Measurements from ENCODE around the gene LGALSL. TPM values are rescaled to one million over a fixed set of nuclear protein-coding genes. Genes with fewer than 3 reads are reported as not detected.

Gene LGALSL
- total RNA-seq, 1 experiment from 2014 or later: 13.0 TPM

DNA sequence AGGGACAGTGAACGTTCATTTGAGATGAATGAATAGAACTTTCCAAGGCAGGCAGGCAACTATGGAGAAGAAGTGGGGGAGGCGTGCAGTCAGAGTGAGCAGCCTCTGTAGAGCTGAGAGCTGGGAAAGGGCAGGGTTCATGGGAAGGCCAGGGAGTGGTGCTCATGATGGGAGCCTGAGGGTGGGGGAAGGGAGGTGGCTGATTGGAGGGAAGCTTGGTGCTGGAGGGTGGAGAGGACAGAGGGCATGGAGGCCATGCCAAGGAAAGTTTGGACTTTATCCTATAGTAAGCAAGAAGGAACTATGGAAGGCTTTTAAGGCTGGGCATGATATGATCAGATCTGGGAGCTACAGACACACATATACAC lies 47.6 kb upstream of the LGALSL start:
- Histone ChIP-seq H3K9me2 (ENCODE audit: insufficient read depth) (no peaks in the 10 kb centered on the region), H3K36me3 (ENCODE audit: low read depth) (no peaks in the 10 kb centered on the region), H3F3A (ENCODE audit: insufficient read depth, low read depth) (peaks cover 14% of the 10 kb centered on the region), H3K79me2 (ENCODE audit: low read depth) (no peaks in the 10 kb centered on the region), H3K4me3 (no peak overlapping the region), H3K9me3 (ENCODE audit: insufficient read depth, low read depth) (no peaks in the 10 kb centered on the region), H4K20me1 (ENCODE audit: insufficient read depth) (no peaks in the 10 kb centered on the region), H3K27me3 (ENCODE audit: insufficient read depth, low read depth) (no peaks in the 10 kb centered on the region), H3K4me1 (replicated peaks; ENCODE audit: insufficient read depth) (peaks cover 20% of the 10 kb centered on the region), H2AFZ (no peak overlapping the region), H3K27ac (no peak overlapping the region), H3K4me2 (no peak overlapping the region)
- TF ChIP-seq EZH2 (IDR thresholded peaks at IDR 0.05; ENCODE audit: low read depth) (no peak), CTCF (conservative IDR thresholded peaks at IDR 0.05) (no peak)
- POLR2A ChIA-PET (ENCODE audit: unreplicated experiment): no interaction called here
- CTCF ChIA-PET: no interaction called here
- no TSS peak for BruUV-seq (replicated peaks)
- intact Hi-C loops (cut with micrococcal nuclease; ENCODE audit: unreplicated experiment): no loop called here
- no peak for DNase-seq

DNA sequence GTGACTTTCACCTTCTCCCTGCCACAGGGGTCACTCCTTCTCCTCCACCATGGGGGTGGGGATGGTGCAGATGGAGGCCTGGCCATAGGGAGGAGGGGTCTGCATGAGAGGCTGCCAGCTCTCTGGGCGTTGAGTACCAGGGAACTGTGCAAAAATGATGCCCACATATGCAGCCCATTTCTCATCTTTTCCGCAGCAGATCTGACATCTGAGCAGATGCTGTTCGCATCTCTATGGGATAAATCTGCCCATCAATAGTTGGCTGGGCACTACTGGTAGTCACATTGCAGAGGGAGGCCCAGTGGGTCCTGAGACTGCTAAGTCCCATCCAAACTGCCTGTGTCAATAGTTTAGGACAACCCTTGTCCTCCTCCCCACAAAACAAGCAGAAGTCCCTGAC lies 45.9 kb upstream of the LGALSL start:
- peaks cover 3% of the 10 kb centered on the region for H3K4me1 ChIP-seq (replicated peaks; ENCODE audit: insufficient read depth)
- no peaks in the 10 kb centered on the region for H3K9me3 ChIP-seq (ENCODE audit: insufficient read depth, low read depth)
- no peak overlapping the region for H3K4me2 ChIP-seq
- H3K36me3 ChIP-seq (ENCODE audit: low read depth): no peaks in the 10 kb centered on the region
- POLR2A ChIA-PET (ENCODE audit: unreplicated experiment): no interaction called here
- no TSS peak for BruUV-seq (replicated peaks)
- H3K27ac ChIP-seq: no peak overlapping the region
- TF ChIP-seq CTCF (conservative IDR thresholded peaks at IDR 0.05) (no peak), EZH2 (IDR thresholded peaks at IDR 0.05; ENCODE audit: low read depth) (no peak)
- no peaks in the 10 kb centered on the region for H3F3A ChIP-seq (ENCODE audit: insufficient read depth, low read depth)
- intact Hi-C loops (cut with micrococcal nuclease; ENCODE audit: unreplicated experiment): no loop called here
- H3K79me2 ChIP-seq (ENCODE audit: low read depth): no peaks in the 10 kb centered on the region
- H3K27me3 ChIP-seq (ENCODE audit: insufficient read depth, low read depth): no peaks in the 10 kb centered on the region
- H2AFZ ChIP-seq: no peak overlapping the region
- CTCF ChIA-PET: no interaction called here
- no peaks in the 10 kb centered on the region for H4K20me1 ChIP-seq (ENCODE audit: insufficient read depth)
- H3K9me2 ChIP-seq (ENCODE audit: insufficient read depth): no peaks in the 10 kb centered on the region
- H3K4me3 ChIP-seq: no peak overlapping the region
- no peak for DNase-seq

GRCh38 chr2:64410671-64411070 lies 43.3 kb upstream of the LGALSL start:
- ChIA-PET POLR2A (ENCODE audit: unreplicated experiment) (no interaction called here), CTCF (no interaction called here)
- TF ChIP-seq CTCF (conservative IDR thresholded peaks at IDR 0.05): no peak
- TF ChIP-seq EZH2 (IDR thresholded peaks at IDR 0.05; ENCODE audit: low read depth): no peak
- H2AFZ ChIP-seq: no peak overlapping the region
- no peaks in the 10 kb centered on the region for H3K79me2 ChIP-seq (ENCODE audit: low read depth)
- no peak overlapping the region for H3K4me2 ChIP-seq
- H3K9me2 ChIP-seq (ENCODE audit: insufficient read depth): no peaks in the 10 kb centered on the region
- intact Hi-C loops (cut with micrococcal nuclease; ENCODE audit: unreplicated experiment): no loop called here
- H3K4me3 ChIP-seq: no peak overlapping the region
- no peaks in the 10 kb centered on the region for H4K20me1 ChIP-seq (ENCODE audit: insufficient read depth)
- H3K36me3 ChIP-seq (ENCODE audit: low read depth): no peaks in the 10 kb centered on the region
- DNase-seq: no peak
- H3K27me3 ChIP-seq (ENCODE audit: insufficient read depth, low read depth): no peaks in the 10 kb centered on the region
- H3K27ac ChIP-seq: no peak overlapping the region
- H3F3A ChIP-seq (ENCODE audit: insufficient read depth, low read depth): no peaks in the 10 kb centered on the region
- no TSS peak for BruUV-seq (replicated peaks)
- no peaks in the 10 kb centered on the region for H3K9me3 ChIP-seq (ENCODE audit: insufficient read depth, low read depth)
- H3K4me1 ChIP-seq (replicated peaks; ENCODE audit: insufficient read depth): peaks cover 9% of the 10 kb centered on the region
